ENCODE data around the gene CTSD. TPM values are rescaled to one million over a fixed set of nuclear protein-coding genes. Genes with fewer than 3 reads are reported as not detected.

Gene CTSD
- total RNA-seq, 2 donors from 2014 or later = 79.6 to 83.2 TPM

- DNase-seq (no peak), ATAC-seq (no peak)
- Mint-ChIP-seq H3K4me3 (no peak overlapping the region), H3K27me3 (peaks cover 15% of the 10 kb centered on the region), H3K36me3 (ENCODE audit: low read depth) (no peaks in the 10 kb centered on the region), H3K4me1 (peaks cover 34% of the 10 kb centered on the region), H3K27ac (no peak overlapping the region)
- H3K9me3 ChIP-seq (ENCODE audit: control insufficient read depth, low read length, poor library complexity, severe bottlenecking) = no peaks in the 10 kb centered on the region
Observed at GRCh38 chr11:1752907-1753228, 10.9 kb downstream of the CTSD start.

GRCh38 chr11:1751999-1752906 lies 11.5 kb downstream of the CTSD start:
- Mint-ChIP-seq H3K4me1 (peaks cover 29% of the 10 kb centered on the region), H3K27me3 (peaks cover 15% of the 10 kb centered on the region), H3K27ac (no peak overlapping the region), H3K36me3 (ENCODE audit: low read depth) (no peaks in the 10 kb centered on the region), H3K4me3 (no peak overlapping the region)
- DNase-seq (no peak), ATAC-seq (peak; percentile 26)
- no peaks in the 10 kb centered on the region for H3K9me3 ChIP-seq (ENCODE audit: control insufficient read depth, low read length, poor library complexity, severe bottlenecking)

DNA sequence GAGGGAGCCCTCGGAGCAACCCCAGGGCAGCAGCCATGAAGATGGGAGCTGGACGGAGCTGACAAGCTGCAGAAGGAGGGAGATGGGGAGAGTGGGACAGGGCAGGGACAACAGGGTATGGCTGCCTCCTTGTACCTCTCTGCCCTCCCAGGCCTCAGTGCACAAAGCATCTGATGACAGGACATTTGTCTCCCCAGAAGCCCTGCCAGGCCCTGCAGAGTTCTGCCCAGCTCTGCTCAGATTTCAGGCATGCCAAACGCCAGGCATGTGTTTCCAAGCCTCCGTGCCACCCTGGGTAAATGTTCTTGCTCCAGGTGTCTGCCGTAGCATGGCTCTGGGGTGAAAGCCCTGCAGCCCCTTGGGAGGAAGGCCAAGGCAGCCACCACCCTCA lies 12.2 kb downstream of the CTSD start:
- no peaks in the 10 kb centered on the region for H3K9me3 ChIP-seq (ENCODE audit: control insufficient read depth, low read length, poor library complexity, severe bottlenecking)
- Mint-ChIP-seq H3K27me3 (peaks cover 15% of the 10 kb centered on the region), H3K27ac (no peak overlapping the region), H3K36me3 (ENCODE audit: low read depth) (no peaks in the 10 kb centered on the region), H3K4me3 (no peak overlapping the region), H3K4me1 (peaks cover 29% of the 10 kb centered on the region)
- ATAC-seq (no peak), DNase-seq (no peak)

DNA sequence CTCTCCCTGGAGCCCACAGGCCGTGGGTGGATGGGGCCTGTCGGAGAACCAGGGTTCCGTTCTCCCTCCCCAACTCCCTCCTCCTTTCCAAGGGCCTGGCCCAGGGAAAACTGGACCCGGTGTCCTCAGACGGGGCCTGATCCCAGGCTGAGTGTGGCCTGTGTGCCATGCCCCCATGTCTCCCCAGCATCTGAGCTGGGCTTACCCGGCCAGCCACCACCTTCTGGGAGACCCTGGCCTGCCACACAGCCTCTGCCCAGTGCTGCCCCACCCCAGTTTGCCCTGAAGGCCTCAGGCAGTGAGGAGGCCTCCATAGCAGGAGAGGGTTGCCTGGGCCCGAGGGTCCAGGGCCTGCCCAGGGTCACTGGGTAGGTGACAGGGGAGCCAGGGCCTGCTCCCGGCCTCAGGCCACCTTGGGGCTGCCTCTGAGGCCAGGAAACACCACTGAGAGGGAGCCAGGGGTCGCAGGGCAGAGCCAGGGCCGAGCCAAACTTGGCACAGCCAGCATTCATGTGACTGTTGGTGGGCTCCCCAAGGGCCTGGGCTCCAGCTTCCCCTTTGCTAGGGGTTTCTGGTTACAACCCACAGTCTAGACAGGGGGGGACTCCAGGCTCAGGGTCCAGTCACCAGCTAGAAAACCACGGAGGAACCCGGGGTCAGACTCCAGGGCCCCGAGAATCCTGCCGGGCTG lies 12.7 kb downstream of the CTSD start:
- ATAC-seq (no peak), DNase-seq (no peak)
- no peak overlapping the region for H3K4me3 Mint-ChIP-seq
- no peaks in the 10 kb centered on the region for H3K36me3 Mint-ChIP-seq (ENCODE audit: low read depth)
- no peak overlapping the region for H3K27ac Mint-ChIP-seq
- peaks cover 24% of the 10 kb centered on the region for H3K4me1 Mint-ChIP-seq
- peaks cover 15% of the 10 kb centered on the region for H3K27me3 Mint-ChIP-seq
- H3K9me3 ChIP-seq (ENCODE audit: control insufficient read depth, low read length, poor library complexity, severe bottlenecking) = no peaks in the 10 kb centered on the region

DNA sequence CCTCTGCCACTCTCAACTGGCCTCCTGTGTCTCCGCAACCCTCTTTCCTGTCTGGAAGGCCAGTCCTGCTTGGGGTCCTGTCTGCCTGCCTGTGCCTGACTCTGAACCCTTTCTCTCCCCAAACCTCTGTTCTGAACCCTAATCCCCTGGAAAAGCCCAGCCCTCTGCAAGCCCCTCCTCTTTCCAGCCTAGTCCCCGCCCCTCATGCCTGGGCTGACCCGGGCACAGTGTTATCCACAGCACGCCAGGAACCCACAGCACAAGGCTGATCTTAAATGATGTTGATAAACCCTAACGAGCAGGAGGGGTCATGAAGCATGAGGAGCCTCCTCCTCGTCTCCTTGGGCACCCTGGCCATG lies 13.3 kb downstream of the CTSD start, which contains the start of gene IFITM10:
Gene IFITM10, minus strand, starts transcription at position 115 of the 359 bp plus-strand sequence. CDS start 153 bp downstream, outside the sequence.
- no peak for ATAC-seq
- no peaks in the 10 kb centered on the region for H3K9me3 ChIP-seq (ENCODE audit: control insufficient read depth, low read length, poor library complexity, severe bottlenecking)
- H3K4me3 Mint-ChIP-seq = peak within 1 kb of the TSS; percentile 65
- peaks cover 20% of the 10 kb centered on the region for H3K4me1 Mint-ChIP-seq
- no peaks in the 10 kb centered on the region for H3K36me3 Mint-ChIP-seq (ENCODE audit: low read depth)
- H3K27ac Mint-ChIP-seq = no peak within 1 kb of the TSS
- peaks cover 15% of the 10 kb centered on the region for H3K27me3 Mint-ChIP-seq
- no peak for DNase-seq

GRCh38 chr11:1749395-1750351 lies 14.1 kb downstream of the CTSD start:
- Mint-ChIP-seq H3K4me3 (peak overlapping the region; percentile 65), H3K36me3 (ENCODE audit: low read depth) (no peaks in the 10 kb centered on the region), H3K27ac (no peak overlapping the region), H3K4me1 (peaks cover 18% of the 10 kb centered on the region), H3K27me3 (peaks cover 15% of the 10 kb centered on the region)
- ATAC-seq (no peak), DNase-seq (no peak)
- H3K9me3 ChIP-seq (ENCODE audit: control insufficient read depth, low read length, poor library complexity, severe bottlenecking) = no peaks in the 10 kb centered on the region

- Mint-ChIP-seq H3K4me3 (peak overlapping the region; percentile 65), H3K27ac (no peak overlapping the region), H3K36me3 (ENCODE audit: low read depth) (no peaks in the 10 kb centered on the region), H3K4me1 (peaks cover 16% of the 10 kb centered on the region), H3K27me3 (peaks cover 15% of the 10 kb centered on the region)
- no peak for DNase-seq
- no peak for ATAC-seq
- no peaks in the 10 kb centered on the region for H3K9me3 ChIP-seq (ENCODE audit: control insufficient read depth, low read length, poor library complexity, severe bottlenecking)
Observed at GRCh38 chr11:1748636-1749394, 14.9 kb downstream of the CTSD start.

- Mint-ChIP-seq H3K36me3 (ENCODE audit: low read depth) (no peaks in the 10 kb centered on the region), H3K4me3 (peak overlapping the region; percentile 31), H3K27ac (no peak overlapping the region), H3K27me3 (peaks cover 15% of the 10 kb centered on the region), H3K4me1 (peaks cover 14% of the 10 kb centered on the region)
- no peaks in the 10 kb centered on the region for H3K9me3 ChIP-seq (ENCODE audit: control insufficient read depth, low read length, poor library complexity, severe bottlenecking)
- no peak for DNase-seq
- no peak for ATAC-seq
Observed at GRCh38 chr11:1747753-1748635, 15.7 kb downstream of the CTSD start.

- ATAC-seq = no peak
- DNase-seq = no peak
- no peak overlapping the region for H3K27ac Mint-ChIP-seq
- peak overlapping the region; percentile 31 for H3K4me3 Mint-ChIP-seq
- no peaks in the 10 kb centered on the region for H3K9me3 ChIP-seq (ENCODE audit: control insufficient read depth, low read length, poor library complexity, severe bottlenecking)
- peaks cover 15% of the 10 kb centered on the region for H3K27me3 Mint-ChIP-seq
- H3K4me1 Mint-ChIP-seq = peaks cover 14% of the 10 kb centered on the region
- no peaks in the 10 kb centered on the region for H3K36me3 Mint-ChIP-seq (ENCODE audit: low read depth)
Observed at GRCh38 chr11:1746956-1747752, 16.6 kb downstream of the CTSD start.

- Mint-ChIP-seq H3K4me1 (peaks cover 14% of the 10 kb centered on the region), H3K36me3 (ENCODE audit: low read depth) (no peaks in the 10 kb centered on the region), H3K4me3 (no peak overlapping the region), H3K27me3 (peaks cover 15% of the 10 kb centered on the region), H3K27ac (no peak overlapping the region)
- ATAC-seq (peak; percentile 16), DNase-seq (no peak)
- H3K9me3 ChIP-seq (ENCODE audit: control insufficient read depth, low read length, poor library complexity, severe bottlenecking) = no peaks in the 10 kb centered on the region
Observed at GRCh38 chr11:1746511-1746931, 17.2 kb downstream of the CTSD start.

- Mint-ChIP-seq H3K4me3 (no peak overlapping the region), H3K27ac (no peak overlapping the region), H3K36me3 (ENCODE audit: low read depth) (no peaks in the 10 kb centered on the region), H3K27me3 (peaks cover 15% of the 10 kb centered on the region), H3K4me1 (peaks cover 14% of the 10 kb centered on the region)
- H3K9me3 ChIP-seq (ENCODE audit: control insufficient read depth, low read length, poor library complexity, severe bottlenecking) = no peaks in the 10 kb centered on the region
- no peak for ATAC-seq
- DNase-seq = no peak
Observed at GRCh38 chr11:1745701-1746320, 17.9 kb downstream of the CTSD start.
